Lung (tissue), 12 donors: Measurements from ENCODE around the gene EXOC4. TPM values are rescaled to one million over a fixed set of nuclear protein-coding genes. Genes with fewer than 3 reads are reported as not detected.

Experiments used
- ATAC-seq: fragments of 200-7000 bp; cut with Tn5 transposase; one replicate; pipeline ENCODE4 v1.9.1; 2020; ENCODE audit warnings: moderate number of reproducible peaks; ENCODE audit not compliant: insufficient read depth, low FRiP score
- DNase-seq, 3 donors: peaks; one replicate each; pipeline ENCODE4 v3.0.0-alpha.2; 2013 to 2017
- H3K27ac ChIP-seq, 2 donors: one replicate each; pipeline ENCODE4 v1.5.1; 2013; ENCODE audit warnings: mild to moderate bottlenecking in 2 of 2, moderate library complexity in 2 of 2, control low read depth in 1 of 2, inconsistent platforms in 1 of 2, low read depth in 1 of 2, low read length in 1 of 2
- H3K27me3 ChIP-seq, 3 donors: one replicate each; pipeline ENCODE4 v1.5.1; 2013; ENCODE audit warnings: low read length in 2 of 3; ENCODE audit not compliant: control insufficient read depth in 3 of 3, insufficient read depth in 3 of 3
- H3K36me3 ChIP-seq, 4 donors: one replicate each; pipeline ENCODE4 v1.5.1; 2013; ENCODE audit warnings: low read length in 4 of 4, mild to moderate bottlenecking in 1 of 4, moderate library complexity in 1 of 4; ENCODE audit not compliant: control insufficient read depth in 4 of 4, insufficient read depth in 4 of 4
- H3K4me1 ChIP-seq, 5 donors: one replicate each; pipeline ENCODE4 v1.5.1; 2013; ENCODE audit warnings: low read length in 5 of 5, mild to moderate bottlenecking in 2 of 5, moderate library complexity in 1 of 5; ENCODE audit not compliant: control insufficient read depth in 5 of 5, insufficient read depth in 5 of 5
- H3K4me3 ChIP-seq: one replicate; pipeline ENCODE4 v1.5.1; 2013; ENCODE audit warnings: mild to moderate bottlenecking, control low read depth, moderate library complexity
- H3K9ac ChIP-seq, 2 donors: one replicate each; pipeline ENCODE4 v1.5.1; 2013; ENCODE audit warnings: low read length in 2 of 2, control low read depth in 1 of 2; ENCODE audit not compliant: insufficient read depth in 1 of 2
- H3K9me3 ChIP-seq, 4 donors: one replicate each; pipeline ENCODE4 v1.5.1; 2013; ENCODE audit warnings: low read length in 3 of 4, mild to moderate bottlenecking in 1 of 4, moderate library complexity in 1 of 4; ENCODE audit not compliant: control insufficient read depth in 4 of 4, insufficient read depth in 3 of 4
- WGBS, 2 donors: extraction: QIAGEN DNeasy Blood & Tissue Kit; methylation state at CpG; one replicate each; pipeline ENCODE4 v1.1.7; 2013; 5-methylcytosine and 5-hydroxymethylcytosine counted together
- polyA plus RNA-seq, 2 donors: library from polyadenylated mRNA; stranded (reverse); fragments of 200-250 nt; gene quantifications; one replicate each; pipeline ENCODE4 v1.2.1, GENCODE V29; 2013
- total RNA-seq, 2 donors: library from RNA; depleted of rRNA in 1 of 2; stranded (reverse); fragments of >200 nt in 1 of 2; gene quantifications; one replicate each; pipeline ENCODE4 v1.2.1, GENCODE V29; 2014 to 2021
- TF ChIP-seq, protein P1 (sequence below): IDR thresholded peaks from 2 replicates; pipeline ENCODE4 v1.5.1; 2012; ENCODE audit warnings: mild to moderate bottlenecking; ENCODE audit errors: control extremely low read depth, extremely low read depth
- donor health status: control.
- donor health status: control.
- donor health status: Bipolar disorder and iron deficiency.
- donor health status: healthy.
- donor health status: DM: yes; HTN: yes; CAD: no.

The EXOC4 gene
- total and polyA plus RNA-seq, 4 donors = 10.3 to 232 (median 47.4) TPM

GRCh38 chr7:133295484-133295883, 42.6 kb downstream of the EXOC4 start:
- Histone ChIP-seq H3K4me3 (no peak overlapping the region), H3K4me1 (peaks cover 0 to 20% (median 11%) of the 10 kb centered on the region in 5 donors), H3K9ac (no peak overlapping the region), H3K9me3 (no peaks in the 10 kb centered on the region), H3K36me3 (peaks cover 0 to 4% (median 3%) of the 10 kb centered on the region in 4 donors), H3K27ac (no peak overlapping the region), H3K27me3 (no peaks in the 10 kb centered on the region)
- ATAC-seq (no peak), DNase-seq (no peak)
- TF ChIP-seq, protein P1, sequence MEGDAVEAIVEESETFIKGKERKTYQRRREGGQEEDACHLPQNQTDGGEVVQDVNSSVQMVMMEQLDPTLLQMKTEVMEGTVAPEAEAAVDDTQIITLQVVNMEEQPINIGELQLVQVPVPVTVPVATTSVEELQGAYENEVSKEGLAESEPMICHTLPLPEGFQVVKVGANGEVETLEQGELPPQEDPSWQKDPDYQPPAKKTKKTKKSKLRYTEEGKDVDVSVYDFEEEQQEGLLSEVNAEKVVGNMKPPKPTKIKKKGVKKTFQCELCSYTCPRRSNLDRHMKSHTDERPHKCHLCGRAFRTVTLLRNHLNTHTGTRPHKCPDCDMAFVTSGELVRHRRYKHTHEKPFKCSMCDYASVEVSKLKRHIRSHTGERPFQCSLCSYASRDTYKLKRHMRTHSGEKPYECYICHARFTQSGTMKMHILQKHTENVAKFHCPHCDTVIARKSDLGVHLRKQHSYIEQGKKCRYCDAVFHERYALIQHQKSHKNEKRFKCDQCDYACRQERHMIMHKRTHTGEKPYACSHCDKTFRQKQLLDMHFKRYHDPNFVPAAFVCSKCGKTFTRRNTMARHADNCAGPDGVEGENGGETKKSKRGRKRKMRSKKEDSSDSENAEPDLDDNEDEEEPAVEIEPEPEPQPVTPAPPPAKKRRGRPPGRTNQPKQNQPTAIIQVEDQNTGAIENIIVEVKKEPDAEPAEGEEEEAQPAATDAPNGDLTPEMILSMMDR = no peak
- WGBS, 2 donors = 95 to 97% methylated on average over 3 of the region's 3 CpGs

GRCh38 chr7:133297093-133297492, 44.2 kb downstream of the EXOC4 start:
- Histone ChIP-seq H3K4me1 (peaks cover 0 to 26% (median 19%) of the 10 kb centered on the region in 5 donors), H3K4me3 (no peak overlapping the region), H3K36me3 (peaks cover 0 to 4% (median 0%) of the 10 kb centered on the region in 4 donors), H3K9ac (no peak overlapping the region), H3K27me3 (no peaks in the 10 kb centered on the region), H3K9me3 (no peaks in the 10 kb centered on the region), H3K27ac (no peak overlapping the region)
- WGBS, 2 donors = 97 to 98% methylated on average over 1 of the region's 1 CpG
- DNase-seq = no peak
- TF ChIP-seq, protein P1 = no peak
- ATAC-seq = no peak

GRCh38 chr7:133298080-133298479, 45.2 kb downstream of the EXOC4 start:
- no peak overlapping the region for H3K27ac ChIP-seq
- H3K4me3 ChIP-seq = no peak overlapping the region
- peaks cover 0 to 4% (median 0%) of the 10 kb centered on the region in 4 donors for H3K36me3 ChIP-seq
- TF ChIP-seq, protein P1 = no peak
- H3K4me1 ChIP-seq = peaks cover 0 to 28% (median 19%) of the 10 kb centered on the region in 5 donors
- no peak overlapping the region for H3K9ac ChIP-seq
- H3K9me3 ChIP-seq = no peaks in the 10 kb centered on the region
- no peaks in the 10 kb centered on the region for H3K27me3 ChIP-seq
- no peak for DNase-seq
- ATAC-seq = no peak
- WGBS, 2 donors = 96 to 98% methylated on average over 5 of the region's 5 CpGs

DNA sequence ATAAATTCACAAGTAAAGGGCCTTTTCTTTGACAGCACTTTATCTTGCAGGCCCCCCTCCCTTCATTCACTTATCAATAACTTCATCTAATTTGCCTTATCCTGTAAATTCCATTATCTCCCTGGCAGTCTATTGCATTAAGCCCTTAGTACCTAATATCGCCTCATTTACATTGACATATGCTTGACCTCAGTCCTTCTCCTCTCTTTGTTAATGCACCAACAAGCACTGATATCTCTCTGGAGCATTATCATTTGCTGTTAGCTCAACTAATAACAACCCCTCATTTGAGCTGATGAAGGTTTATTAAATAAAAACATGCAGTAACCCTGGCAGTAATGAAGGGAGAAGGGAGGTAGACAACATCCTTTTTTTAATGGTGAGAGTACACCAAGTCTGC, 46.8 kb downstream of the EXOC4 start:
- Histone ChIP-seq H3K36me3 (peaks cover 0 to 4% (median 0%) of the 10 kb centered on the region in 4 donors), H3K4me1 (peaks cover 0 to 28% (median 19%) of the 10 kb centered on the region in 5 donors), H3K4me3 (no peak overlapping the region), H3K27me3 (no peaks in the 10 kb centered on the region), H3K9me3 (no peaks in the 10 kb centered on the region), H3K9ac (no peak overlapping the region), H3K27ac (no peak overlapping the region)
- no peak for ATAC-seq
- no peak for DNase-seq
- TF ChIP-seq, protein P1 = no peak
- WGBS, 2 donors = 95 to 98% methylated on average over 1 of the region's 1 CpG
